ENCODE data around the gene UPK3A. TPM values are rescaled to one million over a fixed set of nuclear protein-coding genes. Genes with fewer than 3 reads are reported as not detected.
A peak's percentile ranks its signal among the peaks of the same experiment; 100 is the strongest.

The UPK3A gene
- total RNA-seq, 4 donors from 2014 or later, result not detected

DNA sequence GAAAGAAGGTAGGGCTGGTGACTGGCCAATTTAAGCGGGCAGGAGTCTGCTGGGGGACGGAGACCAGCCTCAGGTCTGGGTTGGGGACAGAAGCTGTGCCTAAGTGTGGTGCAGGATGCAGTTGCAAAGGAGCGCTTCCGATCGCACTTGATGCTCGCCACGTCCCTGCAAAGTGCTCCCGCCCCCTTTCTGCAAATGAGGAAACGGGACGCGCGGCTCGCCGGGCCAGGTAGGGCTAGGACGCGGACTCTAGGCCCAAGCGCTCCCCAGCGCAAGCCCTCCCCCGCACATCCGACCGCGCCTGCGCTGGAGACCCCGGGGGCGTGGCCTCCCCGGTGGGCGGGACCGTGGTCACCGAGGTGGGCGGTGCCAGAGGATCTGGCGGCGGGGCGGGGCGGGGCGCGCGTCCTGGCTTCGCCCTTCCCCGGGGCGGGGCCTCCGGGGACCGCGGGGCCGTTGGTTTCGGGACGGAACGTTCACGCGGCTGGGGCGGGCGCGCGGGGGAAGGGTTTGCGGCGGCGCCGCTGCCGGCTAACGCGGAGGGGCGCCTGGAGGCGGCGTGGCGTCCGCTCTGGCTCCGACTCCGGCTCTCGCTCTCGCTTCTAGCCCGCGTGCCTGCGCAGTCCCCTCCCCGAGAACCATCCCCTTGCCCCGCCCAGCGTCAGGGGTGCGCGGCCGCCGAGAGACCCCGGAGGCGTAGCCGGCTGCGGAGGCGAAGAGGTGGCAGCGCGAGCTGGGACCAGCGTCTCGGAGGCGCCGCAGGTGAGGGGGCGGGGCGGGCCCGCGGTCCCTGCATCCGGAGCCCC is 24.9 kb downstream of the UPK3A start, which contains the start of gene FAM118A:
FAM118A (plus strand) TSS at position 513 of the 806 bp plus-strand sequence. CDS start 12,446 bp downstream, outside the sequence.
- Histone ChIP-seq H3K27ac (peak within 1 kb of the TSS; percentile 74), H3K36me3 (no peaks in the 10 kb centered on the region), H3K4me3 (peak within 1 kb of the TSS; percentile 93), H3K4me1 (peaks cover 28% of the 10 kb centered on the region), H3K27me3 (no peaks in the 10 kb centered on the region), H3K9me3 (no peaks in the 10 kb centered on the region)
- 2% methylated on average over 6 of the region's 95 CpGs for WGBS
- DNase-seq (ENCODE audit: low spot score in 2 of 2), result peak; percentile 94 to 95
- TF ChIP-seq POLR2A (IDR thresholded peaks at IDR 0.05) (peak in 1 of 2 donors; percentile 36), POLR2AphosphoS5 (IDR thresholded peaks at IDR 0.05) (peak in 2 of 3 donors; percentile 23 to 39), CTCF (IDR thresholded peaks at IDR 0.05) (no peak), EP300 (IDR thresholded peaks at IDR 0.05) (no peak)

DNA sequence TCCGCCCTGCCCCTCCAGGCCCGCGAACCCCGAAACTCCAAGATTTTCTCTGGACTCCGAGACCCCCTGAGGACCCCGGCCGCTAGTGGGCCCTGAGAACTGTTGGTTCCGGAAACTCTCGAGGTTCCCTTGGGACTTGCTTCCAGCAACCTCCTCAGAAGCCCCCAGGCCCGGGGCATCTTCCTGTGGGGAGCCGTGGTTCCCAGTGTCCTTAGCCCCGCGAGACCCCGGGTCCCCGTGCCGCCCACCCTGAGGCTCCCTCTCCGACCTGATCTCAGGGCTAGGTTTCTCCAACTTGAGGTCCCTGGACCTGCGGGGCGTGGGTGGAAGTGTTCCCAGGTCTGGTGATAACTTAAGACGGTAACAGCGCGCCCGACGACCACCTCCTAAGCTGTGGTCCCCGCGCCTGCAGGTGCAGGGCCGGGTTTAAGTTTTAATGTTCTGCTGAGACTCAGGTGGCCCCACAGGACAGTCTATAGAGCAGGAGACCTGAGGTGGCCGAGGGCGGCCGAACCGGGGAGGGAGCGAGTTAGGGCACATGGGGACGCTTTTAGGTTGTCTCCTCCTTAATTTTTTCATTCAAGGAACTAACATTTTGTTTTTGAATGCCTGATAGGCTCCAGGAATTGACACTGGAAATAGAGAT is 25.7 kb downstream of the UPK3A start:
- DNase-seq (ENCODE audit: low spot score in 2 of 2), result peak in 1 of 2 donors; percentile 81
- H3K4me1 ChIP-seq, result peaks cover 28% of the 10 kb centered on the region
- WGBS, result 2% methylated on average over 17 of the region's 33 CpGs

GRCh38 chr22:45310977-45311531 is 26.3 kb downstream of the UPK3A start:
- peak overlapping the region; percentile 74 for H3K27ac ChIP-seq
- no peak for TF ChIP-seq EP300 (IDR thresholded peaks at IDR 0.05)
- no peak for TF ChIP-seq POLR2AphosphoS5 (IDR thresholded peaks at IDR 0.05)
- TF ChIP-seq POLR2A (IDR thresholded peaks at IDR 0.05), result no peak
- no peak for TF ChIP-seq CTCF (IDR thresholded peaks at IDR 0.05)
- 44% methylated on average over 14 of the region's 14 CpGs for WGBS

More for the DNA sequence above, 25.7 kb downstream of the UPK3A start:
- H3K4me3 ChIP-seq, result peak overlapping the region; percentile 93
- TF ChIP-seq POLR2AphosphoS5 (IDR thresholded peaks at IDR 0.05) (no peak), CTCF (IDR thresholded peaks at IDR 0.05) (no peak), POLR2A (IDR thresholded peaks at IDR 0.05) (no peak), EP300 (IDR thresholded peaks at IDR 0.05) (no peak)
- H3K27me3 ChIP-seq, result no peaks in the 10 kb centered on the region
- H3K9me3 ChIP-seq, result no peaks in the 10 kb centered on the region
- H3K36me3 ChIP-seq, result no peaks in the 10 kb centered on the region
- H3K27ac ChIP-seq, result peak overlapping the region; percentile 74

DNA sequence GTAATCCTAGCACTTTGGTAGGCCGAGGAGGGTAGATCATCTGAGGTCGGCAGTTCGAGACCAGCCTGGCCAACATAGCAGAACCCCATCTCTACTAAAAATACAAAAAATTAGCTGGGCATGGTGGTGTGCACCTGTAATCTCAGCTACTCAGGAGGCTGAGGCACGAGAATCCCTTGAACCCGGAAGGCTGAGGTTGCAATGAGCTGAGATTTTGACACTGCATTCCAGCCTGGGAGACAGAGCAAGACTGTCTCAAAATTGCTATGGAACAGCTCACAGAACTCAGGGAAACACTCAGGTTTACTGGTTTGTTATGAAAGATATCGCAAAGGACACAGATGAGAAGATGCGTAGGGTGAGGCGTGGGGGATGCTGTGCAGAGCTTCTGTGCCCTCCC is 27.7 kb downstream of the UPK3A start:
- WGBS, result 89% methylated on average over 8 of the region's 8 CpGs

More at GRCh38 chr22:45310977-45311531, 26.3 kb downstream of the UPK3A start:
- Histone ChIP-seq H3K27me3 (no peaks in the 10 kb centered on the region), H3K9me3 (no peaks in the 10 kb centered on the region), H3K4me3 (peak overlapping the region; percentile 93), H3K4me1 (peaks cover 28% of the 10 kb centered on the region), H3K36me3 (no peaks in the 10 kb centered on the region)
- DNase-seq (ENCODE audit: low spot score in 2 of 2), result no peak

More for the DNA sequence above, 27.7 kb downstream of the UPK3A start:
- H3K27ac ChIP-seq, result no peak overlapping the region
- H3K36me3 ChIP-seq, result no peaks in the 10 kb centered on the region
- peaks cover 37% of the 10 kb centered on the region for H3K4me1 ChIP-seq
- H3K27me3 ChIP-seq, result no peaks in the 10 kb centered on the region
- no peak for DNase-seq (ENCODE audit: low spot score in 2 of 2)
- H3K4me3 ChIP-seq, result no peak overlapping the region
- no peaks in the 10 kb centered on the region for H3K9me3 ChIP-seq
- TF ChIP-seq POLR2AphosphoS5 (IDR thresholded peaks at IDR 0.05), result no peak
- TF ChIP-seq EP300 (IDR thresholded peaks at IDR 0.05), result no peak
- TF ChIP-seq POLR2A (IDR thresholded peaks at IDR 0.05), result no peak
- no peak for TF ChIP-seq CTCF (IDR thresholded peaks at IDR 0.05)
